ENCODE results near the gene CCDC186.

The CCDC186 gene

GRCh38 chr10:114103284-114103683, 70.7 kb downstream of the CCDC186 start:
- peak in 1 of 5 donors; percentile 28 for DNase-seq

GRCh38 chr10:114102256-114102655, 71.7 kb downstream of the CCDC186 start:
- no peak for DNase-seq

GRCh38 chr10:114100848-114101741, 72.9 kb downstream of the CCDC186 start:
- DNase-seq: no peak

GRCh38 chr10:114096864-114097263, 77.1 kb downstream of the CCDC186 start:
- no peak for DNase-seq

- no peak for DNase-seq
Measured at GRCh38 chr10:114095559-114096337, 78.3 kb downstream of the CCDC186 start.

GRCh38 chr10:114094795-114095194, 79.2 kb downstream of the CCDC186 start:
- DNase-seq: no peak

- no peak for DNase-seq
Measured at GRCh38 chr10:114087655-114088054, 86.3 kb downstream of the CCDC186 start.

- no peak for DNase-seq
Measured at GRCh38 chr10:114087255-114087654, 86.7 kb downstream of the CCDC186 start.

- peak in 1 of 5 donors; percentile 32 for DNase-seq
Measured at GRCh38 chr10:114084215-114084614, 89.8 kb downstream of the CCDC186 start.

- peak in 1 of 5 donors; percentile 16 for DNase-seq
Measured at GRCh38 chr10:114083040-114083439, 91.0 kb downstream of the CCDC186 start.

GRCh38 chr10:114081911-114082583, 92.0 kb downstream of the CCDC186 start:
- DNase-seq: no peak

- no peak for DNase-seq
Measured at GRCh38 chr10:114079421-114079820, 94.6 kb downstream of the CCDC186 start.

- no peak for DNase-seq
Measured at GRCh38 chr10:114078346-114078745, 95.7 kb downstream of the CCDC186 start.

GRCh38 chr10:114077815-114078219, 96.2 kb downstream of the CCDC186 start:
- DNase-seq: no peak

GRCh38 chr10:114077347-114077746, 96.7 kb downstream of the CCDC186 start:
- DNase-seq: no peak

GRCh38 chr10:114075093-114075492, 98.9 kb downstream of the CCDC186 start:
- DNase-seq: no peak

- DNase-seq: peak in 1 of 5 donors; percentile 28
Measured at GRCh38 chr10:114073395-114074186, 100.4 kb downstream of the CCDC186 start.

- DNase-seq: no peak
Measured at GRCh38 chr10:114071178-114071577, 102.8 kb downstream of the CCDC186 start.

Measured in T-helper 1 cell (primary cell).